Lower lobe of right lung (tissue), 2 donors: ENCODE results near the gene PFKFB3. TPM values are rescaled to one million over a fixed set of nuclear protein-coding genes. Genes with fewer than 3 reads are reported as not detected.

Experiments used
- ATAC-seq, 2 donors: fragments of 200-7000 bp; cut with Tn5 transposase; one replicate each; pipeline ENCODE4 v1.9.1; 2020 to 2022; ENCODE audit warnings: mild to moderate bottlenecking in 2 of 2, moderate library complexity in 2 of 2
- DNase-seq: peaks from one replicate; pipeline ENCODE4 v3.0.0-alpha.2; 2020
- H3K27ac ChIP-seq: fragments of 200-600 bp; one replicate; pipeline ENCODE4 v1.8.0; 2022
- H3K27me3 ChIP-seq: fragments of 200-600 bp; one replicate; pipeline ENCODE4 v1.8.0; 2022; ENCODE audit warnings: low read depth
- H3K36me3 ChIP-seq: fragments of 200-600 bp; one replicate; pipeline ENCODE4 v1.8.0; 2022; ENCODE audit warnings: mild to moderate bottlenecking
- H3K4me1 ChIP-seq: fragments of 200-600 bp; one replicate; pipeline ENCODE4 v1.8.0; 2022
- H3K4me3 ChIP-seq: fragments of 200-600 bp; one replicate; pipeline ENCODE4 v1.8.0; 2022; ENCODE audit warnings: mild to moderate bottlenecking
- H3K9me3 ChIP-seq: fragments of 200-600 bp; one replicate; pipeline ENCODE4 v1.8.0; 2022
- CTCF ChIP-seq: fragments of 200-600 bp; IDR thresholded peaks from one replicate; pipeline ENCODE4 v1.8.0; 2022; ENCODE audit warnings: antibody characterized with exemption, mild to moderate bottlenecking
- intact Hi-C: fragments of 100-400 bp; cut with DNase I; formaldehyde crosslinking; loops from one replicate; pipeline ENCODE4 v1.11.0; 2022
- total RNA-seq: library from RNA; stranded (reverse); fragmentation: NEBNext Ultra II Directional; extraction: Animal tissue kit (Norgen Biotek cat#: 25700); gene quantifications from one replicate; pipeline ENCODE4 v1.2.1, GENCODE V29; 2021
- donor health status: DM: no; HTN: yes; CAD: no; lungs with severe emphysema.

PFKFB3 gene
- total RNA-seq, 1 donor from 2014 or later, result 78.5 TPM

- ATAC-seq, result no peak
- intact Hi-C loops, result no loop called here
- H3K36me3 ChIP-seq, result no peaks in the 10 kb centered on the region
- H3K9me3 ChIP-seq, result no peaks in the 10 kb centered on the region
- H3K4me3 ChIP-seq, result no peak overlapping the region
- no peaks in the 10 kb centered on the region for H3K27me3 ChIP-seq
- TF ChIP-seq CTCF, result no peak
- peaks cover 55% of the 10 kb centered on the region for H3K4me1 ChIP-seq
- peak overlapping the region; percentile 84 for H3K27ac ChIP-seq
- DNase-seq, result no peak
These were observed 69.4 kb downstream of the PFKFB3 start for GRCh38 chr10:6272126-6272525.

- peak; percentile 60 for DNase-seq
These were observed 70.6 kb downstream of the PFKFB3 start for GRCh38 chr10:6273351-6273750.

GRCh38 chr10:6274040-6274439 lies 71.3 kb downstream of the PFKFB3 start:
- ATAC-seq, result peak; percentile 53 to 57
- intact Hi-C loops, result no loop called here
- H3K36me3 ChIP-seq, result no peaks in the 10 kb centered on the region
- DNase-seq, result no peak
- peak overlapping the region; percentile 84 for H3K27ac ChIP-seq
- H3K9me3 ChIP-seq, result no peaks in the 10 kb centered on the region
- H3K4me3 ChIP-seq, result no peak overlapping the region
- TF ChIP-seq CTCF, result no peak
- peaks cover 41% of the 10 kb centered on the region for H3K4me1 ChIP-seq
- no peaks in the 10 kb centered on the region for H3K27me3 ChIP-seq

More at GRCh38 chr10:6273351-6273750, 70.6 kb downstream of the PFKFB3 start:
- Histone ChIP-seq H3K4me1 (peaks cover 45% of the 10 kb centered on the region), H3K27ac (peak overlapping the region; percentile 84), H3K36me3 (no peaks in the 10 kb centered on the region), H3K27me3 (no peaks in the 10 kb centered on the region), H3K4me3 (no peak overlapping the region), H3K9me3 (no peaks in the 10 kb centered on the region)
- peak; percentile 81 to 83 for ATAC-seq
- intact Hi-C loops, result no loop called here
- no peak for TF ChIP-seq CTCF

DNA sequence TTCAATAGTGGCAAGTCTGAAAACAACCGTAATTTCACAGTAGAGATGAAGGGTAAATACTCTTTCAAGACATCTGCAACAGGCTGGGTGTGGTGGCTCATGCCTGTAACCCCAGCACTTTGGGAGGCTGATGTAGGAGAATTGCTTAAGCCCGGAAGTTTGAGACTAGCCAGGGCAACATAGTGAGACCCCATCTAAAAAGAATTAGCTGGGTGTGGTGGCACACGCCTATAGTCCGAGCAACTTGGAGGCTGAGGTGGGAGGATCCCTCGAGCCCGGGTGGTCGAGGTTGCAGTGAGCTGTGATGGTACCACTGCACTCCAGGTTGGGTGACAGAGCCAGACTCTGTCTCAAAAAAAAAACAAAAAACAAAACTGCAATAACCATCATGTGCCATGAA lies 71.8 kb downstream of the PFKFB3 start:
- Histone ChIP-seq H3K4me3 (no peak overlapping the region), H3K27ac (peak overlapping the region; percentile 84), H3K27me3 (no peaks in the 10 kb centered on the region), H3K4me1 (peaks cover 41% of the 10 kb centered on the region), H3K9me3 (no peaks in the 10 kb centered on the region), H3K36me3 (no peaks in the 10 kb centered on the region)
- DNase-seq (no peak), ATAC-seq (no peak)
- TF ChIP-seq CTCF, result no peak
- intact Hi-C loops, result no loop called here

- H3K27ac ChIP-seq, result peak overlapping the region; percentile 84
- no peaks in the 10 kb centered on the region for H3K36me3 ChIP-seq
- peaks cover 41% of the 10 kb centered on the region for H3K4me1 ChIP-seq
- H3K9me3 ChIP-seq, result no peaks in the 10 kb centered on the region
- H3K4me3 ChIP-seq, result peak overlapping the region; percentile 15
- TF ChIP-seq CTCF, result no peak
- intact Hi-C loops, result no loop called here
- no peaks in the 10 kb centered on the region for H3K27me3 ChIP-seq
- ATAC-seq, result peak; percentile 81 to 92
- peak; percentile 94 for DNase-seq
These were observed 72.6 kb downstream of the PFKFB3 start for GRCh38 chr10:6275022-6275997.
